Measurements from ENCODE around the gene HHAT. TPM values are rescaled to one million over a fixed set of nuclear protein-coding genes. Genes with fewer than 3 reads are reported as not detected.
"Not testable (repeated sequence)": the region's sequence is repeated elsewhere in the genome, so short reads cannot be mapped to it uniquely, and the experiment has no call there.

The HHAT gene
- total RNA-seq, 1 experiment from 2014 or later, result 10.0 TPM

- Histone ChIP-seq H3K36me3 (no peaks in the 10 kb centered on the region), H3K27me3 (replicated peaks) (no peaks in the 10 kb centered on the region), H3K4me3 (no peak overlapping the region), H3K4me1 (replicated peaks) (no peaks in the 10 kb centered on the region), H3K9me3 (replicated peaks) (no peaks in the 10 kb centered on the region), H3K27ac (no peak overlapping the region)
- no peak for DNase-seq (ENCODE audit: low read depth in 1 of 2, low spot score in 2 of 2)
These were observed 73.9 kb downstream of the HHAT start for GRCh38 chr1:210402560-210402959.

- Histone ChIP-seq H3K4me1 (replicated peaks) (no peaks in the 10 kb centered on the region), H3K36me3 (no peaks in the 10 kb centered on the region), H3K27ac (no peak overlapping the region), H3K27me3 (replicated peaks) (no peaks in the 10 kb centered on the region), H3K4me3 (no peak overlapping the region), H3K9me3 (replicated peaks) (no peaks in the 10 kb centered on the region)
- no peak for DNase-seq (ENCODE audit: low read depth in 1 of 2, low spot score in 2 of 2)
These were observed 76.6 kb downstream of the HHAT start for GRCh38 chr1:210405316-210405715.

DNA sequence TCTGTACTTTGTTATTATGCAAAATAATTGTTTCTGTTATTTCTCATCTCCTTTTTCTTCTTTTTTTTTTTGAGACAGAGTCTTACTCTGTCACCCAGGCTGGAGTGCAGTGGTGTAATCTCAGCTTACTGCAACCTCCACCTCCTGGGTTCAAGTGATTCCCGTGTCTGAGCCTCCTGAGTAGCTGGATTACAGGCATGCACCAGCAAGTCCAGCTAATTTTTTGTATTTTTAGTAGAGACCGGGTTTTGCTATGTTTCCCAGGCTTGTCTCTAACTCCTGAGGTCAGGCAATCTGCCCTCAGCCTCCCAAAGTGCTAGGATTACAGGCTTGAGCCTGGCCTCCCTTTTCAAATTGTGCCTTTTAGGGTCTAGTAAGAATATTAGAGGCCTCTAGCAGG lies 77.6 kb downstream of the HHAT start:
- not testable (repeated sequence) for H3K36me3 ChIP-seq; H3K4me1 ChIP-seq (replicated peaks); DNase-seq (ENCODE audit: low read depth in 1 of 2, low spot score in 2 of 2); H3K9me3 ChIP-seq (replicated peaks); H3K4me3 ChIP-seq; H3K27ac ChIP-seq; H3K27me3 ChIP-seq (replicated peaks)

DNA sequence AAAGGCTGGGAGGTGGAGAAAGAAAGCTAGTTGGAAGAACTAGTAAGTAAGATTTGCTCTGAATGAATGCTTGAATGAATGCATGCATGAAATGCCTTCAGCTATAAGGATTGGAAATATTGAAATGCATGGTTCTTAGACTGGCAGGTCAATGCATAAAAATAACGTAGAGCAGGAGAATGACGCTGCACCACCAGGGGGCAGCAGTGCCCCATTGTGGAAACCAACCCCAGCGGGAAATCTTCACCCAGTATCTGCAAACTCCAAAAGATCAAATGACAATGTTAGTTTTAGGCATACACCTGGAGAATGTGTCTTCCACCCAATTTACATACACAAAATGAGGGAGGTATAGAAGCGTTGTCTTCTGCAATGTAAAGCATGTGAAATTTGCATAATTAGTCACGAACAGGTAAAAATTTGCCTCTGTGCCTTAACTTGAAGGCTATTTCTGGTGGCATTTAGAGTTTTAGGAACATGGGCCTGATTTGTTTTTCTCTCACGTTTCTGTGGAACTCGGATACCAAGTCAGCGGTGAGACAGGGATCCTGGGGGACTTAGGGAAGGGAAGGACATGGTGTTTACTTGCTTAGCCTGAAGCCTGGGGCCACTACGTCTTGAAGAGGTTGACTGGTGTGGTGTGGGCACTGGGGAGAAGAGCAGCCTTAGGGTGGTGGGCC lies 78.6 kb downstream of the HHAT start:
- H3K4me1 ChIP-seq (replicated peaks), result no peaks in the 10 kb centered on the region
- H3K4me3 ChIP-seq, result no peak overlapping the region
- no peaks in the 10 kb centered on the region for H3K27me3 ChIP-seq (replicated peaks)
- H3K9me3 ChIP-seq (replicated peaks), result no peaks in the 10 kb centered on the region
- H3K36me3 ChIP-seq, result no peaks in the 10 kb centered on the region
- DNase-seq (ENCODE audit: low read depth in 1 of 2, low spot score in 2 of 2), result peak; percentile 52 to 65
- H3K27ac ChIP-seq, result no peak overlapping the region

DNA sequence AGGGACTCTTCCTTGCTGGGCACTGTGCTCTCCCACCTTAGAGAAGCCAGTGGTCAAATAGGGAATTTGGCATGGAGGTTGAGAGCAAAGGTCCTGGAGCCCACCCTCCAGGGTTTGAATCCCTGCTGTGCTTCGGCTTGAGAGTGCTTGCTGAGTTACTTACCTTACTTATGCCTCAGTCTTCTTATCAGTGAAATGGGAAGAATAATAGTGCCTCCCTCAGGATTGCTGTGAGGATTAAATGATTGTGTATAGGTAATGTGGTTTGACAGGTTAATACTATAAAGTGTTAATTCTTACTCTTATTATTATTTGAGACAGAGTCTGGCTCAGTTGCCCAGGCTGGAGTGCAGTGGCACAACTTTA lies 79.2 kb downstream of the HHAT start:
- Histone ChIP-seq H3K4me3 (no peak overlapping the region), H3K27ac (no peak overlapping the region), H3K4me1 (replicated peaks) (no peaks in the 10 kb centered on the region), H3K27me3 (replicated peaks) (no peaks in the 10 kb centered on the region), H3K9me3 (replicated peaks) (no peaks in the 10 kb centered on the region), H3K36me3 (no peaks in the 10 kb centered on the region)
- DNase-seq (ENCODE audit: low read depth in 1 of 2, low spot score in 2 of 2), result no peak

GRCh38 chr1:210412240-210412639 lies 83.5 kb downstream of the HHAT start:
- Histone ChIP-seq H3K36me3 (no peaks in the 10 kb centered on the region), H3K4me3 (no peak overlapping the region), H3K9me3 (replicated peaks) (no peaks in the 10 kb centered on the region), H3K27ac (no peak overlapping the region), H3K27me3 (replicated peaks) (no peaks in the 10 kb centered on the region), H3K4me1 (replicated peaks) (no peaks in the 10 kb centered on the region)
- DNase-seq (ENCODE audit: low read depth in 1 of 2, low spot score in 2 of 2), result no peak

DNA sequence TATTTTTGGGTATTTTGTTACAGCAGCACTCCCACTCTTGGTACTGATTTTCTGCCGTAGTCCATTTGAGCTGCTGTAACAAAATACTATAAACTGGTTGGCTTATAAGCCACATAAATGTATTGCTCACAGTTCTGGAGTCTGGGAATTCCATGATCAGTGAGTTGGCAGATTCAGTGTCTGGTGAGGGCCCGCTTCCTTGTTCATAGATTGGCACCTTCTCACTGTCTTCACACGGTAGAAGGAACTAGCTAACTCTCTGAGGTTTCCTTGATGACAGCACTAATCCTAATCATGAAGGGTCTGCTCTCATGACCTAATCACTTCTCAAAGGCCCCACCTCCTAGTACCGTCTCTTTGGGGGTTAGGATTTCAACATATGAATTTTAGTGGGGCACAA lies 85.2 kb downstream of the HHAT start:
- H3K27ac ChIP-seq, result no peak overlapping the region
- no peak for DNase-seq (ENCODE audit: low read depth in 1 of 2, low spot score in 2 of 2)

GRCh38 chr1:210415846-210416448 lies 87.2 kb downstream of the HHAT start:
- Histone ChIP-seq H3K4me3 (no peak overlapping the region), H3K36me3 (no peaks in the 10 kb centered on the region), H3K4me1 (replicated peaks) (no peaks in the 10 kb centered on the region), H3K27me3 (replicated peaks) (no peaks in the 10 kb centered on the region), H3K9me3 (replicated peaks) (no peaks in the 10 kb centered on the region), H3K27ac (no peak overlapping the region)
- DNase-seq (ENCODE audit: low read depth in 1 of 2, low spot score in 2 of 2), result no peak

More for the DNA sequence above, 85.2 kb downstream of the HHAT start:
- no peaks in the 10 kb centered on the region for H3K36me3 ChIP-seq
- H3K4me3 ChIP-seq, result no peak overlapping the region
- H3K27me3 ChIP-seq (replicated peaks), result no peaks in the 10 kb centered on the region
- no peaks in the 10 kb centered on the region for H3K4me1 ChIP-seq (replicated peaks)
- H3K9me3 ChIP-seq (replicated peaks), result no peaks in the 10 kb centered on the region

GRCh38 chr1:210416681-210417080 lies 88.0 kb downstream of the HHAT start:
- H3K36me3 ChIP-seq, result no peaks in the 10 kb centered on the region
- DNase-seq (ENCODE audit: low read depth in 1 of 2, low spot score in 2 of 2), result no peak
- no peaks in the 10 kb centered on the region for H3K27me3 ChIP-seq (replicated peaks)
- H3K27ac ChIP-seq, result no peak overlapping the region
- H3K9me3 ChIP-seq (replicated peaks), result no peaks in the 10 kb centered on the region
- no peak overlapping the region for H3K4me3 ChIP-seq
- H3K4me1 ChIP-seq (replicated peaks), result no peaks in the 10 kb centered on the region

GRCh38 chr1:210417881-210418280 lies 89.2 kb downstream of the HHAT start:
- Histone ChIP-seq H3K9me3 (replicated peaks) (no peaks in the 10 kb centered on the region), H3K4me1 (replicated peaks) (no peaks in the 10 kb centered on the region), H3K4me3 (no peak overlapping the region), H3K27me3 (replicated peaks) (no peaks in the 10 kb centered on the region), H3K36me3 (no peaks in the 10 kb centered on the region), H3K27ac (no peak overlapping the region)
- no peak for DNase-seq (ENCODE audit: low read depth in 1 of 2, low spot score in 2 of 2)

- Histone ChIP-seq H3K27ac (no peak overlapping the region), H3K4me1 (replicated peaks) (no peaks in the 10 kb centered on the region), H3K9me3 (replicated peaks) (no peaks in the 10 kb centered on the region), H3K4me3 (no peak overlapping the region), H3K36me3 (no peaks in the 10 kb centered on the region), H3K27me3 (replicated peaks) (no peaks in the 10 kb centered on the region)
- no peak for DNase-seq (ENCODE audit: low read depth in 1 of 2, low spot score in 2 of 2)
These were observed 90.4 kb downstream of the HHAT start for GRCh38 chr1:210418863-210419650.

- not testable (repeated sequence) for H3K9me3 ChIP-seq (replicated peaks); H3K27ac ChIP-seq; H3K27me3 ChIP-seq (replicated peaks); H3K4me1 ChIP-seq (replicated peaks); DNase-seq (ENCODE audit: low read depth in 1 of 2, low spot score in 2 of 2); H3K4me3 ChIP-seq; H3K36me3 ChIP-seq
These were observed 98.0 kb downstream of the HHAT start for GRCh38 chr1:210426696-210427095.

- Histone ChIP-seq H3K27ac (no peak overlapping the region), H3K9me3 (replicated peaks) (no peaks in the 10 kb centered on the region), H3K4me3 (no peak overlapping the region), H3K27me3 (replicated peaks) (no peaks in the 10 kb centered on the region), H3K4me1 (replicated peaks) (no peaks in the 10 kb centered on the region), H3K36me3 (no peaks in the 10 kb centered on the region)
- DNase-seq (ENCODE audit: low read depth in 1 of 2, low spot score in 2 of 2), result no peak
These were observed 100.0 kb downstream of the HHAT start for GRCh38 chr1:210428696-210429095.

GRCh38 chr1:210434223-210434622 lies 105.5 kb downstream of the HHAT start:
- H3K36me3 ChIP-seq, result no peaks in the 10 kb centered on the region

More at GRCh38 chr1:210434223-210434622, 105.5 kb downstream of the HHAT start:
- Histone ChIP-seq H3K27me3 (replicated peaks) (no peaks in the 10 kb centered on the region), H3K27ac (no peak overlapping the region), H3K9me3 (replicated peaks) (no peaks in the 10 kb centered on the region), H3K4me1 (replicated peaks) (peaks cover 21% of the 10 kb centered on the region), H3K4me3 (no peak overlapping the region)
- DNase-seq (ENCODE audit: low read depth in 1 of 2, low spot score in 2 of 2), result no peak

Measured in SJSA1 (cell line).